HEK293 (cell line): ENCODE data around the gene BPI.

ENCODE experiments used
- CTCF ChIA-PET: fragments of 350-600 bp; formaldehyde crosslinking; extraction: SDS; loops from one replicate; lab custom pipeline; 2021; ENCODE audit warnings: antibody characterized with exemption; lab: Yijun Ruan, JAX
- POLR2A ChIA-PET: fragments of 300-600 bp; formaldehyde crosslinking; extraction: SDS; loops from one replicate; lab custom pipeline; 2020; ENCODE audit warnings: antibody characterized with exemption, inconsistent platforms; lab: Yijun Ruan, JAX
- H3K27ac ChIP-seq: fragments of 200-500 bp; sonication (Bioruptor generic); 2 replicates; pipeline ENCODE4 v1.5.1; 2014; ENCODE audit warnings: low read depth, low read length, control low read depth, inconsistent platforms; ENCODE audit errors: extremely low read depth
- H3K36me3 ChIP-seq, 2 experiments: fragments of 200-500 bp in 1 of 2; sonication (Bioruptor generic) in 1 of 2; 1 replicate in 1 of 2; 2 replicates in 1 of 2; pipeline ENCODE4 v1.5.1; 2014 to 2017; ENCODE audit warnings: inconsistent platforms in 2 of 2, low read length in 2 of 2; ENCODE audit not compliant: control insufficient read depth in 2 of 2, insufficient read depth in 1 of 2
- H3K4me1 ChIP-seq: fragments of 200-500 bp; sonication (Bioruptor generic); 2 replicates; pipeline ENCODE4 v1.5.1; 2014; ENCODE audit warnings: mild to moderate bottlenecking, low read length, inconsistent platforms; ENCODE audit not compliant: control insufficient read depth, insufficient read depth
- H3K4me3 ChIP-seq: 2 replicates; pipeline ENCODE4 v1.5.1; 2011; ENCODE audit warnings: low read depth, mild to moderate bottlenecking, control low read depth, low read length, moderate library complexity
- H3K9me3 ChIP-seq: fragments of 200-500 bp; sonication (Bioruptor generic); 2 replicates; pipeline ENCODE4 v1.5.1; 2014; ENCODE audit warnings: low read depth, low read length, inconsistent platforms; ENCODE audit not compliant: control insufficient read depth, insufficient read depth
- HOXA7 ChIP-seq: sonication (generic); formaldehyde crosslinking; IDR thresholded peaks from 2 replicates; pipeline ENCODE4 v1.8.1; 2022; ENCODE audit warnings: missing genetic modification reagents, borderline replicate concordance
- IKZF3 ChIP-seq: fragments of 450-650 bp; IDR thresholded peaks from 2 replicates; pipeline ENCODE4 v1.5.0; 2018; ENCODE audit warnings: missing biosample characterization, mild to moderate bottlenecking, missing genetic modification characterization, moderate library complexity
- KLF7 ChIP-seq: fragments of 450-650 bp; formaldehyde crosslinking; IDR thresholded peaks from 2 replicates; pipeline ENCODE4 v1.5.1; 2016; ENCODE audit warnings: missing biosample characterization, missing genetic modification characterization, borderline replicate concordance
- KLF9 ChIP-seq: fragments of 450-650 bp; formaldehyde crosslinking; IDR thresholded peaks from 2 replicates; pipeline ENCODE4 v1.5.1; 2016; ENCODE audit warnings: missing biosample characterization, missing genetic modification characterization, low read depth
- MEIS1 ChIP-seq: sonication (generic); formaldehyde crosslinking; IDR thresholded peaks from 2 replicates; pipeline ENCODE4 v1.8.1; 2022; ENCODE audit warnings: missing genetic modification reagents, mild to moderate bottlenecking, borderline replicate concordance
- SP2 ChIP-seq: fragments of 450-650 bp; formaldehyde crosslinking; IDR thresholded peaks from 2 replicates; pipeline ENCODE4 v1.5.1; 2016; ENCODE audit warnings: missing biosample characterization, missing genetic modification characterization
- ZEB2 ChIP-seq: fragments of 450-650 bp; formaldehyde crosslinking; IDR thresholded peaks from 2 replicates; pipeline ENCODE4 v1.5.1; 2016; ENCODE audit warnings: missing biosample characterization, missing genetic modification characterization
- ZFP41 ChIP-seq: fragments of 450-650 bp; formaldehyde crosslinking; IDR thresholded peaks from 2 replicates; pipeline ENCODE4 v1.5.1; 2016; ENCODE audit warnings: missing biosample characterization, missing genetic modification characterization, borderline replicate concordance
- ZNF155 ChIP-seq: fragments of 450-650 bp; formaldehyde crosslinking; IDR thresholded peaks from 2 replicates; pipeline ENCODE4 v1.5.1; 2016; ENCODE audit warnings: missing biosample characterization, missing genetic modification characterization
- ZNF174 ChIP-seq: fragments of 450-650 bp; formaldehyde crosslinking; IDR thresholded peaks from 2 replicates; pipeline ENCODE4 v1.5.0; 2017; ENCODE audit warnings: missing biosample characterization, mild to moderate bottlenecking, missing genetic modification characterization
- ZNF223 ChIP-seq: fragments of 450-650 bp; formaldehyde crosslinking; IDR thresholded peaks from 2 replicates; pipeline ENCODE4 v1.5.1; 2016; ENCODE audit warnings: missing biosample characterization, missing genetic modification characterization
- ZNF513 ChIP-seq: fragments of 450-650 bp; IDR thresholded peaks from 2 replicates; pipeline ENCODE4 v1.5.1; 2018; ENCODE audit warnings: missing biosample characterization, missing genetic modification characterization
- ZNF521 ChIP-seq: fragments of 450-650 bp; formaldehyde crosslinking; IDR thresholded peaks from 2 replicates; pipeline ENCODE4 v1.5.1; 2017; ENCODE audit warnings: missing biosample characterization, mild to moderate bottlenecking, missing genetic modification characterization
- ZNF529 ChIP-seq: fragments of 450-650 bp; formaldehyde crosslinking; IDR thresholded peaks from 2 replicates; pipeline ENCODE4 v1.5.1; 2017; ENCODE audit warnings: missing genetic modification characterization, missing biosample characterization; ENCODE audit not compliant: insufficient replicate concordance
- ZNF561 ChIP-seq: fragments of 450-650 bp; IDR thresholded peaks from 2 replicates; pipeline ENCODE4 v1.5.1; 2018; ENCODE audit warnings: missing biosample characterization, missing genetic modification characterization, borderline replicate concordance
- ZNF571 ChIP-seq: fragments of 450-650 bp; formaldehyde crosslinking; IDR thresholded peaks from 2 replicates; pipeline ENCODE4 v1.5.0; 2017; ENCODE audit warnings: missing biosample characterization, missing genetic modification characterization
- ZNF701 ChIP-seq: fragments of 450-650 bp; formaldehyde crosslinking; IDR thresholded peaks from 2 replicates; pipeline ENCODE4 v1.5.1; 2016; ENCODE audit warnings: missing biosample characterization, missing genetic modification characterization
- ZNF830 ChIP-seq: fragments of 450-650 bp; IDR thresholded peaks from 2 replicates; pipeline ENCODE4 v1.5.0; 2018; ENCODE audit warnings: missing biosample characterization, missing genetic modification characterization, low read depth, mild to moderate bottlenecking, moderate library complexity
- TF ChIP-seq, protein P1 (sequence below): fragments of 450-650 bp; formaldehyde crosslinking; IDR thresholded peaks from 2 replicates; pipeline ENCODE4 v1.5.1; 2017; ENCODE audit warnings: missing biosample characterization, missing genetic modification characterization
- TF ChIP-seq, protein P2 (sequence below): fragments of 450-650 bp; formaldehyde crosslinking; optimal IDR thresholded peaks from 2 replicates; pipeline ENCODE3; 2016; ENCODE audit warnings: missing biosample characterization, mild to moderate bottlenecking, missing genetic modification characterization
- TF ChIP-seq, protein P3 (sequence below): fragments of 450-650 bp; formaldehyde crosslinking; IDR thresholded peaks from 2 replicates; pipeline ENCODE4 v1.5.1; 2016; ENCODE audit warnings: missing biosample characterization, missing genetic modification characterization
- TF ChIP-seq, protein P4 (sequence below): fragments of 450-650 bp; formaldehyde crosslinking; IDR thresholded peaks from 2 replicates; pipeline ENCODE4 v1.5.1; 2016; ENCODE audit warnings: missing biosample characterization, missing genetic modification characterization, borderline replicate concordance

The BPI gene

DNA sequence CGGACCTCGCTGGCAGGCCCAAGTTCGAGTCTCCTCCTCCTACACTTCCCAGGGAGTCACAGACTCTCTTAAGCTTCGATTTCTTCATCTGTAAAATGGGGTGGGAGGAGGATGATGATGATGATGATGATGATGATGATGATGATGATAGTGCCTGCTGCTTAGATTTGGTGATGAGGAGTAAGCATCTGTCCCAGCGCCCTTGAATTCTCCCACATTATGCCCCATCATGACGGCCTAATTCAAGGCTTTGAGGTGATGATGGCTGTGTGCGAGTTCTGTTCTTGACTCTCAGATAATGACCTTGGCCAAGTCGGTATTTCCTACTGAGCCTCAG lies 42.9 kb upstream of the BPI start:
- Histone ChIP-seq H3K27ac (no peak overlapping the region), H3K4me1 (no peaks in the 10 kb centered on the region), H3K36me3 (no peaks in the 10 kb centered on the region), H3K4me3 (no peak overlapping the region), H3K9me3 (no peaks in the 10 kb centered on the region)
- TF ChIP-seq ZNF223 (no peak), ZNF513 (tag by site-specific recombination) (peak; percentile 90)
- ChIA-PET CTCF (interaction anchor here (0.6 kb wide), 1 partner anchor 96 kb away, joined by 3 read pairs; no protein-coding TSS in a partner anchor), POLR2A (no interaction called here)

GRCh38 chr20:38262931-38263330 lies 41.0 kb upstream of the BPI start:
- H3K27ac ChIP-seq, result no peak overlapping the region
- no peak overlapping the region for H3K4me3 ChIP-seq
- H3K4me1 ChIP-seq, result no peaks in the 10 kb centered on the region
- no peaks in the 10 kb centered on the region for H3K9me3 ChIP-seq
- ChIA-PET POLR2A (no interaction called here), CTCF (interaction anchor here (1.0 to 2.4 kb wide), 2 partner anchors 20 to 42 kb away, joined by 3 to 6 read pairs; no protein-coding TSS in a partner anchor)
- no peaks in the 10 kb centered on the region for H3K36me3 ChIP-seq
- TF ChIP-seq, protein P1, sequence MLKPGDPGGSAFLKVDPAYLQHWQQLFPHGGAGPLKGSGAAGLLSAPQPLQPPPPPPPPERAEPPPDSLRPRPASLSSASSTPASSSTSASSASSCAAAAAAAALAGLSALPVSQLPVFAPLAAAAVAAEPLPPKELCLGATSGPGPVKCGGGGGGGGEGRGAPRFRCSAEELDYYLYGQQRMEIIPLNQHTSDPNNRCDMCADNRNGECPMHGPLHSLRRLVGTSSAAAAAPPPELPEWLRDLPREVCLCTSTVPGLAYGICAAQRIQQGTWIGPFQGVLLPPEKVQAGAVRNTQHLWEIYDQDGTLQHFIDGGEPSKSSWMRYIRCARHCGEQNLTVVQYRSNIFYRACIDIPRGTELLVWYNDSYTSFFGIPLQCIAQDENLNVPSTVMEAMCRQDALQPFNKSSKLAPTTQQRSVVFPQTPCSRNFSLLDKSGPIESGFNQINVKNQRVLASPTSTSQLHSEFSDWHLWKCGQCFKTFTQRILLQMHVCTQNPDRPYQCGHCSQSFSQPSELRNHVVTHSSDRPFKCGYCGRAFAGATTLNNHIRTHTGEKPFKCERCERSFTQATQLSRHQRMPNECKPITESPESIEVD (tag by site-specific recombination), result no peak
- TF ChIP-seq IKZF3 (tag by site-specific recombination) (no peak), ZNF529 (no peak), ZNF571 (tag by site-specific recombination) (no peak), ZNF830 (tag by site-specific recombination) (no peak), HOXA7 (CRISPR knock-in tag) (no peak), SP2 (tag by site-specific recombination) (no peak), MEIS1 (CRISPR knock-in tag) (no peak), ZNF521 (no peak), ZNF561 (tag by site-specific recombination) (no peak), ZNF155 (tag by site-specific recombination) (no peak)
- TF ChIP-seq, protein P2, sequence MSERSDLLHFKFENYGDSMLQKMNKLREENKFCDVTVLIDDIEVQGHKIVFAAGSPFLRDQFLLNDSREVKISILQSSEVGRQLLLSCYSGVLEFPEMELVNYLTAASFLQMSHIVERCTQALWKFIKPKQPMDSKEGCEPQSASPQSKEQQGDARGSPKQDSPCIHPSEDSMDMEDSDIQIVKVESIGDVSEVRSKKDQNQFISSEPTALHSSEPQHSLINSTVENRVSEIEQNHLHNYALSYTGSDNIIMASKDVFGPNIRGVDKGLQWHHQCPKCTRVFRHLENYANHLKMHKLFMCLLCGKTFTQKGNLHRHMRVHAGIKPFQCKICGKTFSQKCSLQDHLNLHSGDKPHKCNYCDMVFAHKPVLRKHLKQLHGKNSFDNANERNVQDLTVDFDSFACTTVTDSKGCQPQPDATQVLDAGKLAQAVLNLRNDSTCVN, result no peak
- TF ChIP-seq, all 188 proteins: peak for 0

GRCh38 chr20:38266426-38266825 lies 37.5 kb upstream of the BPI start:
- Histone ChIP-seq H3K4me3 (no peak overlapping the region), H3K27ac (no peak overlapping the region), H3K36me3 (no peaks in the 10 kb centered on the region), H3K9me3 (no peaks in the 10 kb centered on the region), H3K4me1 (no peaks in the 10 kb centered on the region)
- ChIA-PET CTCF (no interaction called here), POLR2A (no interaction called here)
- TF ChIP-seq, protein P3, sequence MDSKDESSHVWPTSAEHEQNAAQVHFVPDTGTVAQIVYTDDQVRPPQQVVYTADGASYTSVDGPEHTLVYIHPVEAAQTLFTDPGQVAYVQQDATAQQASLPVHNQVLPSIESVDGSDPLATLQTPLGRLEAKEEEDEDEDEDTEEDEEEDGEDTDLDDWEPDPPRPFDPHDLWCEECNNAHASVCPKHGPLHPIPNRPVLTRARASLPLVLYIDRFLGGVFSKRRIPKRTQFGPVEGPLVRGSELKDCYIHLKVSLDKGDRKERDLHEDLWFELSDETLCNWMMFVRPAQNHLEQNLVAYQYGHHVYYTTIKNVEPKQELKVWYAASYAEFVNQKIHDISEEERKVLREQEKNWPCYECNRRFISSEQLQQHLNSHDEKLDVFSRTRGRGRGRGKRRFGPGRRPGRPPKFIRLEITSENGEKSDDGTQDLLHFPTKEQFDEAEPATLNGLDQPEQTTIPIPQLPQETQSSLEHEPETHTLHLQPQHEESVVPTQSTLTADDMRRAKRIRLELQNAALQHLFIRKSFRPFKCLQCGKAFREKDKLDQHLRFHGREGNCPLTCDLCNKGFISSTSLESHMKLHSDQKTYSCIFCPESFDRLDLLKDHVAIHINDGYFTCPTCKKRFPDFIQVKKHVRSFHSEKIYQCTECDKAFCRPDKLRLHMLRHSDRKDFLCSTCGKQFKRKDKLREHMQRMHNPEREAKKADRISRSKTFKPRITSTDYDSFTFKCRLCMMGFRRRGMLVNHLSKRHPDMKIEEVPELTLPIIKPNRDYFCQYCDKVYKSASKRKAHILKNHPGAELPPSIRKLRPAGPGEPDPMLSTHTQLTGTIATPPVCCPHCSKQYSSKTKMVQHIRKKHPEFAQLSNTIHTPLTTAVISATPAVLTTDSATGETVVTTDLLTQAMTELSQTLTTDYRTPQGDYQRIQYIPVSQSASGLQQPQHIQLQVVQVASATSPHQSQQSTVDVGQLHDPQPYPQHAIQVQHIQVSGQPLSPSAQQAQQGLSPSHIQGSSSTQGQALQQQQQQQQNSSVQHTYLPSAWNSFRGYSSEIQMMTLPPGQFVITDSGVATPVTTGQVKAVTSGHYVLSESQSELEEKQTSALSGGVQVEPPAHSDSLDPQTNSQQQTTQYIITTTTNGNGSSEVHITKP (tag by site-specific recombination), result no peak
- TF ChIP-seq ZNF174 (tag by site-specific recombination), result no peak
- TF ChIP-seq, protein P4, sequence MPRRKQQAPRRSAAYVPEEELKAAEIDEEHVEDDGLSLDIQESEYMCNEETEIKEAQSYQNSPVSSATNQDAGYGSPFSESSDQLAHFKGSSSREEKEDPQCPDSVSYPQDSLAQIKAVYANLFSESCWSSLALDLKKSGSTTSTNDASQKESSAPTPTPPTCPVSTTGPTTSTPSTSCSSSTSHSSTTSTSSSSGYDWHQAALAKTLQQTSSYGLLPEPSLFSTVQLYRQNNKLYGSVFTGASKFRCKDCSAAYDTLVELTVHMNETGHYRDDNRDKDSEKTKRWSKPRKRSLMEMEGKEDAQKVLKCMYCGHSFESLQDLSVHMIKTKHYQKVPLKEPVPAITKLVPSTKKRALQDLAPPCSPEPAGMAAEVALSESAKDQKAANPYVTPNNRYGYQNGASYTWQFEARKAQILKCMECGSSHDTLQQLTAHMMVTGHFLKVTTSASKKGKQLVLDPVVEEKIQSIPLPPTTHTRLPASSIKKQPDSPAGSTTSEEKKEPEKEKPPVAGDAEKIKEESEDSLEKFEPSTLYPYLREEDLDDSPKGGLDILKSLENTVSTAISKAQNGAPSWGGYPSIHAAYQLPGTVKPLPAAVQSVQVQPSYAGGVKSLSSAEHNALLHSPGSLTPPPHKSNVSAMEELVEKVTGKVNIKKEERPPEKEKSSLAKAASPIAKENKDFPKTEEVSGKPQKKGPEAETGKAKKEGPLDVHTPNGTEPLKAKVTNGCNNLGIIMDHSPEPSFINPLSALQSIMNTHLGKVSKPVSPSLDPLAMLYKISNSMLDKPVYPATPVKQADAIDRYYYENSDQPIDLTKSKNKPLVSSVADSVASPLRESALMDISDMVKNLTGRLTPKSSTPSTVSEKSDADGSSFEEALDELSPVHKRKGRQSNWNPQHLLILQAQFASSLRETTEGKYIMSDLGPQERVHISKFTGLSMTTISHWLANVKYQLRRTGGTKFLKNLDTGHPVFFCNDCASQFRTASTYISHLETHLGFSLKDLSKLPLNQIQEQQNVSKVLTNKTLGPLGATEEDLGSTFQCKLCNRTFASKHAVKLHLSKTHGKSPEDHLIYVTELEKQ (tag by site-specific recombination), result no peak
- no peak for TF ChIP-seq ZNF701 (tag by site-specific recombination)
- no peak for TF ChIP-seq KLF7 (tag by site-specific recombination)
- no peak for TF ChIP-seq ZEB2
- no peak for TF ChIP-seq ZFP41 (tag by site-specific recombination)
- no peak for TF ChIP-seq KLF9 (tag by site-specific recombination)
